Fibroblast of lung (primary cell): ENCODE data around the gene SEMA5A. TPM values are rescaled to one million over a fixed set of nuclear protein-coding genes. Genes with fewer than 3 reads are reported as not detected.
A peak's percentile ranks its signal among the peaks of the same experiment; 100 is the strongest.

Experiments used
- DNase-seq, 2 donors: peaks; one replicate each; pipeline versions ENCODE4 v3.0.0 to v3.0.0-alpha.2; 2010; ENCODE audit warnings: low read depth in 2 of 2
- H2AFZ ChIP-seq: 2 replicates; pipeline ENCODE4 v1.5.1; 2012; ENCODE audit warnings: low read length, control low read depth, inconsistent platforms
- H3K27ac ChIP-seq: 2 replicates; pipeline ENCODE4 v1.5.1; 2011; ENCODE audit warnings: low read length, control low read depth; ENCODE audit not compliant: insufficient read depth
- H3K27me3 ChIP-seq: 2 replicates; pipeline ENCODE4 v1.5.1; 2011; ENCODE audit warnings: mild to moderate bottlenecking, low read length; ENCODE audit not compliant: control insufficient read depth, insufficient read depth
- H3K36me3 ChIP-seq: 2 replicates; pipeline ENCODE4 v1.5.1; 2011; ENCODE audit warnings: low read length; ENCODE audit not compliant: control insufficient read depth, insufficient read depth
- H3K4me1 ChIP-seq: 2 replicates; pipeline ENCODE4 v1.5.1; 2011; ENCODE audit warnings: low read length; ENCODE audit not compliant: control insufficient read depth, insufficient read depth; ENCODE audit errors: extremely low read depth
- H3K4me2 ChIP-seq: 2 replicates; pipeline ENCODE4 v1.5.1; 2011; ENCODE audit warnings: low read length, control low read depth; ENCODE audit not compliant: insufficient read depth; ENCODE audit errors: extremely low read depth
- H3K4me3 ChIP-seq, 4 experiments: fragments of 200-600 bp in 1 of 4; sonication (generic) in 1 of 4; replicated peaks in 1 of 4; 2 replicates each; pipeline ENCODE4 v1.5.1; 2011 to 2016; ENCODE audit warnings: low read length in 4 of 4, low read depth in 3 of 4, mild to moderate bottlenecking in 3 of 4, control low read depth in 2 of 4, inconsistent platforms in 1 of 4, mixed read lengths in 1 of 4; ENCODE audit not compliant: insufficient read depth in 1 of 4; ENCODE audit errors: control extremely low read depth in 1 of 4
- H3K79me2 ChIP-seq: 2 replicates; pipeline ENCODE4 v1.5.1; 2012; ENCODE audit warnings: mild to moderate bottlenecking, low read length, inconsistent platforms; ENCODE audit not compliant: control insufficient read depth, insufficient read depth
- H3K9ac ChIP-seq: 2 replicates; pipeline ENCODE4 v1.5.1; 2011; ENCODE audit warnings: mild to moderate bottlenecking, low read length, control low read depth; ENCODE audit not compliant: insufficient read depth
- H3K9me3 ChIP-seq: 2 replicates; pipeline ENCODE4 v1.5.1; 2012; ENCODE audit warnings: low read depth, low read length; ENCODE audit not compliant: control insufficient read depth, insufficient read depth
- H4K20me1 ChIP-seq: 2 replicates; pipeline ENCODE4 v1.5.1; 2011; ENCODE audit warnings: low read length; ENCODE audit not compliant: control insufficient read depth, insufficient read depth; ENCODE audit errors: extremely low read depth
- CTCF ChIP-seq, 2 donors: IDR thresholded peaks in 1 of 2; conservative IDR thresholded peaks in 1 of 2; 1 replicate in 1 of 2; 2 replicates in 1 of 2; pipeline ENCODE4 v1.5.1; 2011 to 2012; ENCODE audit warnings: low read length in 2 of 2, control low read depth in 1 of 2, inconsistent platforms in 1 of 2, low read depth in 1 of 2, mild to moderate bottlenecking in 1 of 2
- EZH2 ChIP-seq: IDR thresholded peaks from 2 replicates; pipeline ENCODE4 v1.5.1; 2012; ENCODE audit warnings: low read length, control low read depth, mild to moderate bottlenecking; ENCODE audit errors: missing control alignments
- polyA plus RNA-seq, 2 donors: library from polyadenylated mRNA; depleted of rRNA in 1 of 2; stranded (reverse) in 1 of 2; unstranded in 1 of 2; fragments of >200 nt; gene quantifications; 2 replicates each; pipeline ENCODE4 v1.2.1, GENCODE V29; 2011 to 2012; ENCODE audit warnings: missing spikeins in 1 of 2
- total RNA-seq: library from RNA; depleted of rRNA; stranded (reverse); fragments of >200 nt; gene quantifications from 2 replicates; pipeline ENCODE4 v1.2.1, GENCODE V29; 2014

Gene SEMA5A
- total and polyA plus RNA-seq, 2 donors (not counting 1 experiment from before 2014, with no cell fraction given) = 30.6 to 49.0 TPM

GRCh38 chr5:9054821-9055589 lies 490.9 kb downstream of the SEMA5A start:
- Histone ChIP-seq H3K4me3 (no peak overlapping the region), H2AFZ (no peak overlapping the region), H4K20me1 (no peaks in the 10 kb centered on the region), H3K9me3 (no peaks in the 10 kb centered on the region), H3K27ac (peak overlapping the region; percentile 29), H3K4me1 (peaks cover 23% of the 10 kb centered on the region), H3K79me2 (no peaks in the 10 kb centered on the region), H3K36me3 (no peaks in the 10 kb centered on the region), H3K27me3 (no peaks in the 10 kb centered on the region), H3K4me2 (no peak overlapping the region), H3K9ac (no peak overlapping the region)
- DNase-seq = peak in 1 of 2 donors; percentile 66
- TF ChIP-seq CTCF (conservative IDR thresholded peaks at IDR 0.05 in 1 of 2, IDR thresholded peaks at IDR 0.05 in 1 of 2; ENCODE audit: low read depth in 1 of 2, low read length in 2 of 2) (no peak), EZH2 (no peak)

GRCh38 chr5:9054322-9054721 lies 491.6 kb downstream of the SEMA5A start:
- no peak overlapping the region for H2AFZ ChIP-seq
- H3K4me2 ChIP-seq = no peak overlapping the region
- TF ChIP-seq CTCF (conservative IDR thresholded peaks at IDR 0.05 in 1 of 2, IDR thresholded peaks at IDR 0.05 in 1 of 2; ENCODE audit: low read depth in 1 of 2, low read length in 2 of 2) (no peak), EZH2 (no peak)
- H3K27me3 ChIP-seq = no peaks in the 10 kb centered on the region
- H3K36me3 ChIP-seq = no peaks in the 10 kb centered on the region
- DNase-seq = no peak
- H3K4me1 ChIP-seq = peaks cover 20% of the 10 kb centered on the region
- no peak overlapping the region for H3K4me3 ChIP-seq
- no peaks in the 10 kb centered on the region for H3K79me2 ChIP-seq
- H3K9me3 ChIP-seq = no peaks in the 10 kb centered on the region
- no peak overlapping the region for H3K9ac ChIP-seq
- H4K20me1 ChIP-seq = no peaks in the 10 kb centered on the region
- H3K27ac ChIP-seq = no peak overlapping the region

- no peaks in the 10 kb centered on the region for H4K20me1 ChIP-seq
- H3K4me2 ChIP-seq = no peak overlapping the region
- H3K4me1 ChIP-seq = peaks cover 14% of the 10 kb centered on the region
- H2AFZ ChIP-seq = no peak overlapping the region
- no peaks in the 10 kb centered on the region for H3K79me2 ChIP-seq
- TF ChIP-seq CTCF (conservative IDR thresholded peaks at IDR 0.05 in 1 of 2, IDR thresholded peaks at IDR 0.05 in 1 of 2; ENCODE audit: low read depth in 1 of 2, low read length in 2 of 2) = no peak
- no peak for TF ChIP-seq EZH2
- H3K27ac ChIP-seq = no peak overlapping the region
- no peak overlapping the region for H3K4me3 ChIP-seq
- no peak for DNase-seq
- no peaks in the 10 kb centered on the region for H3K27me3 ChIP-seq
- no peaks in the 10 kb centered on the region for H3K9me3 ChIP-seq
- H3K9ac ChIP-seq = no peak overlapping the region
- H3K36me3 ChIP-seq = no peaks in the 10 kb centered on the region
Observed at GRCh38 chr5:9052421-9052820, 493.5 kb downstream of the SEMA5A start.
